GM12878 (cell line): ENCODE results near the gene ADCY1. TPM values are rescaled to one million over a fixed set of nuclear protein-coding genes. Genes with fewer than 3 reads are reported as not detected.

Experiments
- ATAC-seq: fragments of 200-7000 bp; cut with Tn5 transposase; 3 replicates; pipeline ENCODE4 v1.9.1; 2020; ENCODE audit warnings: mild to moderate bottlenecking, moderate library complexity
- BruUV-seq: library from RNA; stranded (reverse); fragments of 400-500 nt; replicated peaks from 2 replicates; lab custom pipeline; 2021; lab: Mats Ljungman, UMichigan
- CTCF ChIA-PET: fragments of 300-600 bp; sonication (Branson Sonifier 250); formaldehyde crosslinking; extraction: SDS; loops from one replicate; lab custom pipeline; 2021; ENCODE audit warnings: inconsistent platforms; lab: Yijun Ruan, JAX
- POLR2A ChIA-PET: fragments of 350-600 bp; formaldehyde crosslinking; extraction: SDS; loops from one replicate; lab custom pipeline; 2021; ENCODE audit warnings: inconsistent platforms; lab: Charles Lee
- RAD21 ChIA-PET: fragments of 300-600 bp; sonication (Branson Sonifier 250); formaldehyde crosslinking; loops from one replicate; lab custom pipeline; 2023; ENCODE audit warnings: antibody characterized with exemption; ENCODE audit not compliant: unreplicated experiment; lab: Charles Lee
- SMC1A ChIA-PET: fragments of 300-600 bp; sonication (Branson Sonifier 250); formaldehyde crosslinking; loops from one replicate; lab custom pipeline; 2023; ENCODE audit not compliant: unreplicated experiment, uncharacterized antibody; lab: Charles Lee
- DNase-seq: peaks from one replicate; pipeline ENCODE4 v3.0.0-alpha.2; 2011; ENCODE audit warnings: low read depth, low spot score
- FAIRE-seq: peaks from 3 replicates; lab custom pipeline; 2011; peaks lifted over from hg19 to GRCh38; lab: Jason Lieb, UNC
- H2AFZ ChIP-seq: 2 replicates; pipeline ENCODE4 v1.6.0; 2011; ENCODE audit warnings: low read depth, low read length, control low read depth; ENCODE audit not compliant: control insufficient read depth
- H3K27ac ChIP-seq: 2 replicates; pipeline ENCODE4 v1.5.1; 2011; ENCODE audit warnings: control low read depth; ENCODE audit not compliant: control insufficient read depth, insufficient read depth
- H3K27me3 ChIP-seq, 2 experiments: replicated peaks in 1 of 2; 2 replicates each; pipeline versions ENCODE4 v1.6.0 to v1.6.1; 2011; ENCODE audit warnings: low read length in 1 of 2; ENCODE audit not compliant: control insufficient read depth in 2 of 2, insufficient read depth in 2 of 2
- H3K36me3 ChIP-seq, 2 experiments: 2 replicates each; pipeline ENCODE4 v1.5.1; 2011; ENCODE audit warnings: low read length in 1 of 2; ENCODE audit not compliant: control insufficient read depth in 2 of 2, insufficient read depth in 2 of 2
- H3K4me1 ChIP-seq: 2 replicates; pipeline ENCODE4 v1.6.1; 2011; ENCODE audit warnings: mild to moderate bottlenecking, low read length, moderate library complexity, mixed read lengths; ENCODE audit not compliant: control insufficient read depth, insufficient read depth
- H3K4me2 ChIP-seq: 2 replicates; pipeline ENCODE4 v1.6.0; 2011; ENCODE audit warnings: control low read depth; ENCODE audit not compliant: control insufficient read depth, insufficient read depth
- H3K4me3 ChIP-seq: fragments of 200-600 bp; sonication (generic); 2 replicates; pipeline ENCODE4 v1.5.1; 2016
- H3K79me2 ChIP-seq: 2 replicates; pipeline ENCODE4 v1.6.0; 2011; ENCODE audit warnings: low read length; ENCODE audit not compliant: control insufficient read depth, insufficient read depth
- H3K9ac ChIP-seq: 2 replicates; pipeline ENCODE4 v1.8.0; 2011; ENCODE audit warnings: low read length, control low read depth, mixed read lengths; ENCODE audit not compliant: control insufficient read depth, insufficient read depth
- H3K9me3 ChIP-seq: replicated peaks from 3 replicates; pipeline ENCODE4 v1.5.1; 2011; ENCODE audit warnings: mild to moderate bottlenecking, low read length; ENCODE audit not compliant: control insufficient read depth, insufficient read depth
- H4K20me1 ChIP-seq: 2 replicates; pipeline ENCODE4 v1.6.0; 2011; ENCODE audit not compliant: control insufficient read depth, insufficient read depth
- BACH1 ChIP-seq: fragments of 450-650 bp; IDR thresholded peaks from 2 replicates; pipeline ENCODE4 v1.6.1; 2017; ENCODE audit warnings: mild to moderate bottlenecking, borderline replicate concordance
- BRCA1 ChIP-seq: IDR thresholded peaks from 2 replicates; pipeline ENCODE4 v1.6.1; 2011; ENCODE audit warnings: low read depth, low read length, improper control_type of control experiment
- IKZF1 ChIP-seq: fragments of 450-650 bp; conservative IDR thresholded peaks from 2 replicates; pipeline ENCODE4 v1.6.1; 2017; ENCODE audit warnings: antibody characterized with exemption, mild to moderate bottlenecking
- KAT2A ChIP-seq: conservative IDR thresholded peaks from 2 replicates; pipeline ENCODE4 v1.6.1; 2011; ENCODE audit warnings: low read depth, low read length; ENCODE audit not compliant: control insufficient read depth
- KLF5 ChIP-seq: fragments of 450-650 bp; IDR thresholded peaks from 2 replicates; pipeline ENCODE4 v1.6.1; 2014; ENCODE audit warnings: mild to moderate bottlenecking; ENCODE audit not compliant: partially characterized antibody
- MYB ChIP-seq: fragments of 150-350 bp; IDR thresholded peaks from 2 replicates; pipeline ENCODE4 v1.6.1; 2014; ENCODE audit warnings: mild to moderate bottlenecking, low read depth, low read length, borderline replicate concordance
- RAD21 ChIP-seq: IDR thresholded peaks from 2 replicates; pipeline ENCODE4 v1.6.1; 2011; ENCODE audit warnings: mild to moderate bottlenecking, low read depth, low read length, moderate library complexity; ENCODE audit not compliant: insufficient read depth
- REST ChIP-seq: IDR thresholded peaks from 2 replicates; pipeline ENCODE4 v1.6.1; 2012; ENCODE audit warnings: mild to moderate bottlenecking, low read depth, low read length
- RFX5 ChIP-seq: IDR thresholded peaks from 2 replicates; pipeline ENCODE4 v1.6.1; 2011; ENCODE audit warnings: low read depth, low read length, improper control_type of control experiment
- SUZ12 ChIP-seq: fragments of 200-600 bp; sonication (generic); IDR thresholded peaks from one replicate; pipeline ENCODE4 v1.6.1; 2018; ENCODE audit warnings: antibody characterized with exemption, mild to moderate bottlenecking; ENCODE audit not compliant: unreplicated experiment
- TCF7 ChIP-seq: IDR thresholded peaks from 2 replicates; pipeline ENCODE4 v1.6.1; 2014; ENCODE audit warnings: antibody characterized with exemption, borderline replicate concordance
- ZZZ3 ChIP-seq: IDR thresholded peaks from 2 replicates; pipeline ENCODE4 v1.6.1; 2011; ENCODE audit warnings: low read depth; ENCODE audit not compliant: control insufficient read depth, insufficient read length
- WGBS: methylation state at CpG from one replicate; pipeline ENCODE4 v1.1.6; 2016; ENCODE audit warnings: low lambda C conversion rate; ENCODE audit not compliant: insufficient replicate concordance, insufficient coverage; ENCODE audit errors: missing lambda C conversion rate; 5-methylcytosine and 5-hydroxymethylcytosine counted together
- in situ Hi-C: fragments of 300-500 bp; cut with MboI; formaldehyde crosslinking; loops from 9 replicates; pipeline ENCODE4 v1.14.3; 2018; ENCODE audit warnings: mixed read lengths
- intact Hi-C: fragments of 100-400 bp; cut with micrococcal nuclease; formaldehyde crosslinking; loops from one replicate; pipeline ENCODE4 v1.14.2; 2022; ENCODE audit not compliant: unreplicated experiment
- polyA plus RNA-seq, 11 experiments: library from polyadenylated mRNA; depleted of rRNA in 4 of 11; unstranded in 6 of 11; stranded (reverse) in 5 of 11; fragments of >200 nt; fragmentation: Nextera tagmentation in 4 of 11; fragmentation: Illumina TruSeq in 1 of 11; extraction: Ambion mirVana in 4 of 11; extraction: Trizol in 1 of 11; gene quantifications; 1 replicate in 1 of 11; 2 replicates in 10 of 11; pipeline versions ENCODE4 v1.2.1 to v1.2.3, GENCODE V29; 2011 to 2016; ENCODE audit warnings: inconsistent platforms in 2 of 11, missing spikeins in 2 of 11, low read depth in 1 of 11
- total RNA-seq, 4 experiments: library from RNA; depleted of rRNA in 3 of 4; stranded (reverse); fragments of >200 nt in 3 of 4; fragmentation: Illumina TruSeq in 1 of 4; extraction: Trizol in 1 of 4; gene quantifications; 2 replicates each; pipeline versions ENCODE4 v1.2.1 to v1.2.3, GENCODE V29; 2013 to 2021
- TF ChIP-seq, protein P1 (sequence below): IDR thresholded peaks from 2 replicates; pipeline ENCODE4 v1.6.1; 2012; ENCODE audit warnings: low read depth, low read length, improper control_type of control experiment
- TF ChIP-seq, protein P2 (sequence below): IDR thresholded peaks from 2 replicates; pipeline ENCODE4 v1.6.1; 2011; ENCODE audit warnings: low read depth, low read length, improper control_type of control experiment, borderline replicate concordance
- TF ChIP-seq, protein P3 (sequence below): IDR thresholded peaks from 2 replicates; pipeline ENCODE4 v1.6.1; 2012; ENCODE audit warnings: low read depth, low read length, improper control_type of control experiment

Gene ADCY1
- total and polyA plus RNA-seq, 10 of the 15 experiments (the other 5 are each of a cell fraction or from before 2014, with no cell fraction given) = 0.13 to 1.4 (median 0.45) TPM; not detected in 1

DNA sequence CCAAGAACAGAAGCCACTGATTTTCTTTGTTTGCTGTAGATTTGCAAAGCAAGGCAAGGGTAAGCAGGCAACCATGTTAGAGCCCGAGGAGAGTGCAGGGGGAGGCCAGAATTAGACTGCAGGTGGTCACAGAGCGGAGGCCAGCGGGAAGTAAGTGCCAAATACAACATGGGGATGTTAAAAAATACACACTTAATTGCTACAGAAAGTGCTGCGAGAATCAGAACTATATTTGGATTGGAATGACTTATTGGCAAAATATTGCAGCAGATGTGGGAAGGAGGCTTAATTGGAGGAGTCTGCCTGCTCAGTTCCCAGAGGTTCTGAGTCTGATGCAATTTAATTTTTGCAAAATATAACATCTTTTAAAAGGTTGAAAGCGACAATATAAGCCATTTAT lies 49.7 kb upstream of the ADCY1 start:
- ChIA-PET CTCF (no interaction called here), SMC1A (no interaction called here)

GRCh38 chr7:45525057-45525456 lies 49.1 kb upstream of the ADCY1 start:
- Histone ChIP-seq H3K27me3 (no peaks in the 10 kb centered on the region), H3K9ac (no peak overlapping the region), H2AFZ (no peak overlapping the region), H3K4me3 (no peak overlapping the region), H3K4me2 (no peak overlapping the region), H3K9me3 (no peaks in the 10 kb centered on the region; the same call in 2 of the 3 replicates), H3K27ac (no peak overlapping the region), H4K20me1 (no peaks in the 10 kb centered on the region), H3K36me3 (no peaks in the 10 kb centered on the region), H3K4me1 (no peaks in the 10 kb centered on the region), H3K79me2 (no peaks in the 10 kb centered on the region)
- ATAC-seq = no peak
- intact Hi-C loops (no loop called here), in situ Hi-C loops (no loop called here)
- CTCF ChIA-PET = no interaction called here
- no TSS peak for BruUV-seq
- RAD21 ChIA-PET = no interaction called here
- no peak for DNase-seq
- no peak for FAIRE-seq
- POLR2A ChIA-PET = no interaction called here
- SMC1A ChIA-PET = no interaction called here
- TF ChIP-seq BACH1 (no peak), SUZ12 (no peak), KAT2A (no peak), BRCA1 (no peak), RAD21 (no peak), REST (no peak), TCF7 (no peak)
- TF ChIP-seq, protein P1, sequence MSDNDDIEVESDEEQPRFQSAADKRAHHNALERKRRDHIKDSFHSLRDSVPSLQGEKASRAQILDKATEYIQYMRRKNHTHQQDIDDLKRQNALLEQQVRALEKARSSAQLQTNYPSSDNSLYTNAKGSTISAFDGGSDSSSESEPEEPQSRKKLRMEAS = no peak
- TF ChIP-seq, protein P2, sequence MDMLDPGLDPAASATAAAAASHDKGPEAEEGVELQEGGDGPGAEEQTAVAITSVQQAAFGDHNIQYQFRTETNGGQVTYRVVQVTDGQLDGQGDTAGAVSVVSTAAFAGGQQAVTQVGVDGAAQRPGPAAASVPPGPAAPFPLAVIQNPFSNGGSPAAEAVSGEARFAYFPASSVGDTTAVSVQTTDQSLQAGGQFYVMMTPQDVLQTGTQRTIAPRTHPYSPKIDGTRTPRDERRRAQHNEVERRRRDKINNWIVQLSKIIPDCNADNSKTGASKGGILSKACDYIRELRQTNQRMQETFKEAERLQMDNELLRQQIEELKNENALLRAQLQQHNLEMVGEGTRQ = no peak

More for the DNA sequence above, 49.7 kb upstream of the ADCY1 start:
- no peak for FAIRE-seq
- POLR2A ChIA-PET = no interaction called here
- Histone ChIP-seq H3K36me3 (no peaks in the 10 kb centered on the region), H3K9ac (no peak overlapping the region)
- WGBS = 19% methylated on average over 5 of the region's 5 CpGs
- BruUV-seq = no TSS peak
- TF ChIP-seq KLF5 = no peak
- TF ChIP-seq MYB = no peak
- TF ChIP-seq ZZZ3 = no peak
- TF ChIP-seq, protein P3, sequence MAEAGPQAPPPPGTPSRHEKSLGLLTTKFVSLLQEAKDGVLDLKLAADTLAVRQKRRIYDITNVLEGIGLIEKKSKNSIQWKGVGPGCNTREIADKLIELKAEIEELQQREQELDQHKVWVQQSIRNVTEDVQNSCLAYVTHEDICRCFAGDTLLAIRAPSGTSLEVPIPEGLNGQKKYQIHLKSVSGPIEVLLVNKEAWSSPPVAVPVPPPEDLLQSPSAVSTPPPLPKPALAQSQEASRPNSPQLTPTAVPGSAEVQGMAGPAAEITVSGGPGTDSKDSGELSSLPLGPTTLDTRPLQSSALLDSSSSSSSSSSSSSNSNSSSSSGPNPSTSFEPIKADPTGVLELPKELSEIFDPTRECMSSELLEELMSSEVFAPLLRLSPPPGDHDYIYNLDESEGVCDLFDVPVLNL = no peak
- TF ChIP-seq IKZF1 = no peak
- TF ChIP-seq RFX5 = no peak
- TF ChIP-seq, all 136 proteins: peak for 0
- RAD21 ChIA-PET = no interaction called here
- H3K4me3 ChIP-seq = no peak overlapping the region
- ATAC-seq (no peak), DNase-seq (no peak)
- H3K27ac ChIP-seq = no peak overlapping the region
- intact Hi-C loops = no loop called here
- H3K4me1 ChIP-seq = no peaks in the 10 kb centered on the region
- no peaks in the 10 kb centered on the region for H4K20me1 ChIP-seq
- H3K4me2 ChIP-seq = no peak overlapping the region
- no peaks in the 10 kb centered on the region for H3K79me2 ChIP-seq
- no peaks in the 10 kb centered on the region for H3K27me3 ChIP-seq
- no peak overlapping the region for H2AFZ ChIP-seq
- H3K9me3 ChIP-seq = no peaks in the 10 kb centered on the region; the same call in 2 of the 3 replicates
- in situ Hi-C loops = no loop called here
